ENCODE results near the gene ATAD3B.
"Not testable (repeated sequence)": the region's sequence is repeated elsewhere in the genome, so short reads cannot be mapped to it uniquely, and the experiment has no call there.

ATAD3B gene

DNA sequence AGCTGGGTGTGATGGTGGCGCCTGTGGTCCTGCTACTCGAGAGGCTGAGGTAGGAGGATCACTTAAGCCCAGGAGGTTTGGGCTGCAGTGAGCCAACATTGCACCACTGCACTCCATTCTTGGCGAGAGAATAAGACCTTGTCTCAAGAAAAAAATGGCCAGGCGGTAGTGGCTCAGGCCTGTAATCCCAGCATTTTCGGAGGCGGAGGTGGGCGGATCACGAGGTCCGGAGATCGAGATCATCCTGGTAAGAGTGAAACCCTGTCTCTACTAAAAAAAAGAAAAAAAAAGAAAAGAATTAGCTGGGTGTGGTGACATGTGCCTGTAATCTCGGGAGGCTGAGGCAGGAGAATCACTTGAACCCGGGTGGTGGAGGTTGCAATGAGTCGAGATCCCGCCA is 11.3 kb downstream of the ATAD3B start:
- DNase-seq = no peak

DNA sequence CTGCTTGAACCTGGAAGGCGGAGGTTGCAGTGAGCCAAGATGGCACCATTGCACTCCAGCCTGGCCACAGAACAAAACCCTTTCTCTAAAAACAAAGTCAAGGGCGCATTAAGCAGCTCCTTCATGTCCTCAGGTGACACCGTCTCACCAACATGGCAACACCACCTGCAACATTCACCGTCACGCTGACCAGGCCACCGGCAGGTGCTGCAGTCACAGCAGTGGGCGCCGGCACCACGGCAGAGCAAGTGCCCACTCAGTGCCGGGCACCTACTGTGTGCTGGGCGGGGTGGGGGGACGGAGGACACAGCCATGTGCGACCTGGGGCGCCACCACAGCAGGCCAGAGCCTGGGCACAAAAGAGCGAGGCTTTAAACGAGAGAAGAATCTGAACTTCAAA is 12.1 kb downstream of the ATAD3B start:
- no peak for DNase-seq

DNA sequence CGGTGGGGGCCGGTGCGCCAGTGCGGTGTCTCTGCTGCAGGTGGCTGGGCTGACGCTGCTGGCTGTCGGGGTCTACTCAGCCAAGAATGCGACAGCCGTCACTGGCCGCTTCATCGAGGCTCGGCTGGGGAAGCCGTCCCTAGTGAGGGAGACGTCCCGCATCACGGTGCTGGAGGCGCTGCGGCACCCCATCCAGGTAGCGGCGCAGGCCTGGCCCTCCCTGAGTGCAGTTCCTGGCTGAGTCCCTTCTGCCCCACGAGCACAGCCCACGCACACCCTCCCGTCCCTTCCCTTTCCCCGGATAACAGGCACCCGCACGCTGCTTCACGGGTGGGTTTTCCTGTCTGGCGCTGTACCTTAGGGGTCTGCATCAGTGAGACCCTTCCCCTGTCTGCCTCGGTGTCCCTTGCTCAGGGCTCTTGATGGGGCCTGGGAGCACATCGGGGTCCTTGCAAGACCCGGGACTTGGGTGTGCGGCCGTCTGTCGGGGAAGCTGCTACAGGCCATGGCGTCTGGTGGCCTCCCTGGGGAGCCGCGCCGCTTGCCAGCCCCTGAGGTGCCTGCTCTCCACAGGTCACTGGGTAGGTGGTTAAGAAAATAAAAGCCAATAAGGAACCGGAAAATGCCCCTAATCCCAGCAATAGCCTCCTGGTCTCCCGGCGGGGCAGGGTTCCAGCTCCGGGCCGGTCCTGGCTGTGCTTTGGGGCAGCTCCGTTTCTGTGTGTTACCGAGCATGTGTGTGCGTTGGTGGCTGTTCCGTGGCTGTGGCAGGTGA is 13.6 kb downstream of the ATAD3B start:
- DNase-seq = not testable (repeated sequence)

DNA sequence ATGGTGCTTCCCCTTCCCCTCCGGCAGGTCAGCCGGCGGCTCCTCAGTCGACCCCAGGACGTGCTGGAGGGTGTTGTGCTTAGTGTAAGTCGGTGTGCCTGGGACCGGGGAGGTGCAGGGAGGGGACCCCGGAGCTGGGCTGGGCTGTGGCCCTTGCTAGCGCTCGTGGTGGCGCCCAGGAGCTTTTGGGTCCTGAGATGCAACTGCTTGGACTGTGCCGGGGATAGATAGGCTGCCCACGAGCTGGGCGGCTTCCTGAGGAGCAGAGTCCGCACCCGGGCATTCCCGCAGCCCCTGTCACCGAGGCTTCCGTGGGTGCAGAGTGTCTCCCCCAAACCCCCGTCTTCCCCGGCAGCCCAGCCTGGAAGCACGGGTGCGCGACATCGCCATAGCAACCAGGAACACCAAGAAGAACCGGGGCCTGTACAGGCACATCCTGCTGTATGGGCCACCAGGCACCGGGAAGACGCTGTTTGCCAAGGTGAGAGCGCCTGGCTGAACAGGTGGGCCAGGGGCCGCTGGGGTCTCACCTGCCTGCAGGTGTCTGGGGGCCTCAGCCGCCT is 14.3 kb downstream of the ATAD3B start:
- not testable (repeated sequence) for DNase-seq

DNA sequence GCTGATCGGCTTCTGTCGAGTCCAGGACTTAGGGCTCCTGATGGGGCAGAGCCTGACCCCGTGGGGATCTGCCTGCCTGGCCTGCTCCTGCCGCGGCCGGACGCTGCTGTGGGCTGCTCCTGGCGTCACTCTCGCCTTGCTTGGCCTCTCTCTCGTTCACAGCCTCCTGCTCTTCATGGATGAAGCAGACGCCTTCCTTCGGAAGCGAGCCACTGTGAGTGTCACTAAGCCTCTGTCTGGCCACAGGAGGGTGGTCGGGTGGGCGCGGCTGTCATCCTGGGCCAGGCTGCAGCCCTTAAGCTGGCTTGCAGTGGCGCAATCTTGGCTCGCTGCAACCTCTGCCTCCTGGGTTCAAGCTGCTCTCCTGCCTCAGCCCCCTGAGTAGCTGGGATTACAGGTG is 16.1 kb downstream of the ATAD3B start:
- no peak for DNase-seq

DNA sequence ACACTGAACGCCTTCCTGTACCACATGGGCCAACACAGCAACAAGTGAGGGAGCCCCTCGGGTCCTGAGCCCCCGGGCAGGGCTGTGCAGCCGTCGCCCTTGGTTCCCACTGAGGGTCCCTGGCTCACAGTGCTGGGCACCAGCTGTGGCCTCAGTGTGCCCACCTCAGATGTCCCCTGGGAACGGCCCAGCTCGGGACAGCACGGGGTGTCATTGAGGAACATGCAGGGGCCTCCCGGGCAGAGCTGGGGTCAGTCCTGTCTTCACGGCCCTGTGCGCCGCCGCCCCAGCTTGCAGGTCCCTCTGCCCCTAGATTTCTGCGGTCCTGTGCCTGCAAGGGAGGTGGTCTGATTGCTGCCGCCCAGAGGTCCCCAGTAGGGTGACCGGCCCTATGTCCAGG is 17.7 kb downstream of the ATAD3B start:
- no peak for DNase-seq

DNA sequence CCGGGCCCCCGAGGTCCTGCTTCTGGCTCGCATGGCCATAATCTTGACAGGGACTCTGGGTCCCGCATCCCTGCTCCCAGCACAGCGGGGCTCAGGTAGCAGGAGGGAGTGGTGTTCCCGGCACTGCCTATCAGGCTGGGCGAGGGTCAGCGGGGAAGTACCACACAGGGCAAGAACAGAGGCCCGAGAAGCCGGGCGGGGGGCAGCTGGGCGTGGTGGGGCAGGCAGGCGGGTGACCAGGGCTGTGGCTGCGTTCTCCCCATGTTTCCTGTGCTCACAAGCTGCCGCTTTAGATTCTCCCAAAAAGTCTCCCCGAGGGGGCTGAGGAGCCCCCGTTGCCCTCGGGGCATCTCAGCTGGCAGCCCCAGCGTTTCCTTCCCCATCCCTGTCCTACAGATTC is 18.3 kb downstream of the ATAD3B start:
- DNase-seq = no peak

DNA sequence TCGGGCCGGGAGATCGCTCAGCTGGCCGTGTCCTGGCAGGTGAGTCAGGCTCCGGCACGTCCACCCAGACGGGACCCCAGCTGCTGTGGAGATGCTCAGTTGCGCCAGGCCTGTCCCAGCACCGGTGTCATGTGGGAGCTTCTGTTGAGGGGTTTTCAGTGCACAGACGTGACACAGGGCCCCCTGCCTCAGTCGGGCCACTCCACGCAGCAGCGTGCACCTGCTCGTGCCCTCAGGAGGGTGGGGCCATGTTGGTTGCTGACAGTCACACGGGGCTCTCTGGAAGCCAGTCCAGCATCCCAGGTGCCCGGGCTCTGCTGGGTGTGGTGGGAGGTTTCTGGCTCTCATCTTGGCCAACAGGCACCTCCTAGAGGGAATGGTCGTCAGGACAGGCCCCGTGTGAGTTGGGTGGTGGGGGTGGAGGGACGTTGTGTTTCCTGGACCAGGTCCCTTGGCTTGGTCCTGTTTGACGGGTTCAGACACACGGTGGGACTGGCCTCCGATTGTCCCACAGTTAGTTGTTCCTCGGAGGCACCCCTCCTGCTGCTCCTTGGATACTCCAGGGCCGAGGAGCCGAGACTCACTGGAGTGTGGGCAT is 19.2 kb downstream of the ATAD3B start:
- DNase-seq = no peak

DNA sequence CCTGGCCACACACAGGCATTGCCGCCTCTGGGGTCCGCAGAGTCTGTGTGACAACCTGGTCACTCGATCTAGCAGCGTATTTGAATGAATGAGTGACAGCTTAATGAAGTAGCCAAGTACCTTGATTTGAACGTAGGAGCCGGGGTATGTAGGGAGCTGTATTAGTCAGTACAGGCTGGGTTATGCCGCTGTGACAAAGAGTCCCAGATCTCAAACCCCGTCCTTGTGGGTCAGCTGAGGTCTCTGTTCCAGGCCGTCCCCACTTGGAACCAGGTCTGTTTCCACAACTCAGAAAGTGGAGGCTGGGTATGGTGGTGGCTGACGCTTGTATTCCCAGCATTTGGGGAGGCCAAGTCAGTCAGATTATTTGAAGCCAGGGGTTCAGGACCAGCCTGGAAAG is 20.0 kb downstream of the ATAD3B start:
- DNase-seq = no peak

DNA sequence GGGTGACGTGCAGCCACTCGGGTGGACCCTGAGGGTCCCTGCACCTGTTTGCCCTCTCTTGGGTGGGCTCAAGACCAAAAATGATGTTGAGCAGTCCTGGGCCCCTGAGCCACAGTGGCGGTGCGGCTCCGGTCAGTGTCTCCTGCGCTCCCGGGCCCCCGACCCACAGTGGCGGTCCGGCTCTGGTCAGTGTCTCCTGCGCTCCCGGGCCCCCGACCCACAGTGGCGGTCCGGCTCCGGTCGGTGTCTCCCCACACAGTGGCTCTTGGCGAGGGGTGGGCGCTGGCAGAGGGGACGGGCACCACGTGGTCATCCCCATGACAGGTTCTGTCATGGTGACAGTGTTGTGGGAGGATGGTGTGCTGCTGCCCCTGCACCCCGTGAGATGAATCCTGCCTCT is 22.7 kb downstream of the ATAD3B start:
- DNase-seq = not testable (repeated sequence)

DNA sequence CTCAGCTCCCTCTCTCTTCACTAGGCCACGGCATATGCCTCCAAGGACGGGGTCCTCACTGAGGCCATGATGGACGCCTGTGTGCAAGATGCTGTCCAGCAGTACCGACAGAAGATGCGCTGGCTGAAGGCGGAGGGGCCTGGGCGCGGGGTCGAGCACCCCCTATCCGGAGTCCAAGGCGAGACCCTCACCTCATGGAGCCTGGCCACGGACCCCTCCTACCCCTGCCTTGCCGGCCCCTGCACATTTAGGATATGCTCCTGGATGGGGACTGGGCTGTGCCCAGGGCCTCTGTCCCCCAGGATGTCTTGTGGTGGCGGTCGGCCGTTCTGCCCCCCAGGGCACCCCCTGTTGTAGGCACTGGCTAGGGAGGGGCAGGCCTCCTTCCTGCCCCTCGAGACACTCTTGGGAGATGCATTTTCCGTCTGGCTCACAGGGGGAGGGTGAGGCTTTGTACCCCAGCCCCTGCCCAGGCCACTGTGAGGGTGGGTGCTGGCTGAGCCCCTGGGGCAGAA is 24.0 kb downstream of the ATAD3B start:
- DNase-seq = not testable (repeated sequence)

DNA sequence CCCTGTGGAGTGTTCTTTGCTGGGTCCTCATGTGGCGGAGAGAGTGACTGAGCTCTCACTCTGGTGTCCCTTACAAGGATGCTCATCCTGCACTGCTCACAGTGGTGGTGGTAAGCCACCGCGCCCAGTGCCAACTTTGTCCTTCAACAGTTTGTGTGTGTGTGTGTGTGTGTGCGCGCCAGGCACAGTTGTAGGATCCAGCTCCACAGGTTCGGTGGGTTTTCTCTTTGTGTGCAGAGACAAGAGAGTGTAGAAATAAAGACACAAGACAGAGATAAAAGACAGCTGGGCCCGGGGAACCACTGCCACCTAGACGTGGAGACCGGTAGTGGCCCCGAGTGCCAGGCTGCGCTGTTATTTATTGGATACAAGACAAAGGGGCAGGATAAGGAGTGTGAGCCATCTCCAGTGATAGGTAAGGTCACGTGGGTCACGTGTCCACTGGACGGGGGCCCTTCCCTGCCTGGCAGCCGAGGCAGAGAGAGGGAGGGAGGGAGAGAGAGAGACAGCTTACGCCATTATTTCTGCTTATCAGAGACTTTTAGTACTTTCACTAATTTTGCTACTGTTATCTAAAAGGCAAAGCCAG is 33.3 kb downstream of the ATAD3B start:
- peak; percentile 56 for DNase-seq

DNA sequence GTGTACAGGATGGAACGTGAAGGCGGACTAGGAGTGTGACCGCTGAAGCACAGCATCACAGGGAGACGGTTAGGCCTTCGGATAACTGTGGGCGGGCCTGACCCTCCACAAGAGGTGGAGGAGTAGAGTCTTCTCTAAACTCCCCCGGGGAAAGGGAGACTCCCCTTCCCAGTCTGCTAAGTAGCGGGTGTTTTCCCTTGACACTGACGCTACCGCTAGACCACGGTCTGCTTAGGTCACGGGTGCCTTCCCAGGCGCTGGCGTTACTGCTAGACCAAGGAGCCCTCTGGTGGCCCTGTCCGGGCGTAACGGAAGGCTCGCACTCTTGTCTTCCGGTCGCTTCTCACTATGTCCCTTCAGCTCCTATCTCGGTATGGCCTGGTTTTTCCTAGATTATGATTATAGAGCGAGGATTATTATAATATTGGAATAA is 33.8 kb downstream of the ATAD3B start:
- not testable (repeated sequence) for DNase-seq

DNA sequence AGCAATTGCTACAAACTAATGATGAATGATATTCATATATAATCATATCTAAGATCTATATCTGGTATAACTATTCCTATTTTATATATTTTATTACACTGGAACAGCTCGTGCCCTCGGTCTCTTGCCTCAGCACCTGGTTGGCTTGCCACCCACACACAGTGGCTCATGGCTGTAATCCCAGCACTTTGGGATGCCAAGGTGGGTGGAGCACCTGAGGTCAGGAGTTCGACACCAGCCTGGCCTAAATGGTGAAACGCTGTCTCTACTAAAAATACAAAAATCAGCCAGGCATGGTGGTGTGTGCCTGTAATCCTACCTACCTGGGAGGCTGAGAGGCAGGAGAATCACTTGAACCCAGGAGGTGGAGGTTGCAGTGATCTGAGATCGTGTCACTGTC is 34.2 kb downstream of the ATAD3B start:
- DNase-seq = not testable (repeated sequence)

DNA sequence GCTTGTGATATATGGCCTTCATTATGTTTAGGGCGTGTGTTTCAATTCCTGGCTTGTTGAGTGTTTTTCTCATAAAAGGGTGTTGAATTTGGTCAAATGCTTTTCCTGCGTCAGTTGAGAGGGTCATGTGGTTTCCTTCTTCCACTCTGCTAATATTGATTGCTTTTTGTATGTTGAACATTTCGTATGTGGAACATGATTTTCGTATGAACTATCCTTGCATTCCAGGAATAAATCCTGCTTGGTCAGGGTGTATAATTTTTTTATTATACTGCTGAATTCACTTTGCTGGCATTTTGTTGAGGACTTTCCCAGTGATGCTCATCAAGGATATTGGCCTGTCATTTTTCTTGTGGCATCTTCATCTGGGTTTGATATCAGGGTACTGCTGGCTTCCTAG is 35.7 kb downstream of the ATAD3B start:
- no peak for DNase-seq

DNA sequence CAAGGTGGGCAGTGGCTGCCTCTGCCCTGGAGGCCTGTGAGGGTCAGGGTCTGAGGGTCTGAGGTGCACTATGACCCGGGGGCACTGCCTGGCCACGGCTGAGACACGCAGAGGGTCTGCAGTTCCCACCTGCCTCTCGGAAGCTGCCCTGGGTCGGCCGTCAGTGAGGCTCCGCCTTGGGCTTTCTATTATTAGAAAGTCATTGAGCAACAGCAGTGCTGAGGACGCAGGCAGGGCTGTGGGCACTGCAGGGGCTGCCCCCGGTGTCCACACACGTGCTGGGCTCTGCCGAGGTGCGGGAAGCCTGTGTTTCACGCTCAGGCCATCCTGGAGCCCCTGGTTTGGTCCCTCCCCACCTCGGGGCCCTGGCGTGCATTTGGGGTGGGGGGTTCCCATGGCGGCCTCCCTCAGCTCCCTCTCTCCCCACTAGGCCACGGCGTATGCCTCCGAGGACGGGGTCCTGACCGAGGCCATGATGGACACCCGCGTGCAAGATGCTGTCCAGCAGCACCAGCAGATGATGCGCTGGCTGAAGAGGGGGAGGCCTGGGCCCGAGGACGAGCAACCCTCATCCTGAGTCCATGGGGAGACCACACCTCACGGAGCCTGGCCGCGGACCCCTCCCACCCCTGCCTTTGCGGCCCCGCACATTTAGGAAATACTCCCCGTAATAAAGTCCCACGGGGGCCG is 37.4 kb downstream of the ATAD3B start:
- not testable (repeated sequence) for DNase-seq

DNA sequence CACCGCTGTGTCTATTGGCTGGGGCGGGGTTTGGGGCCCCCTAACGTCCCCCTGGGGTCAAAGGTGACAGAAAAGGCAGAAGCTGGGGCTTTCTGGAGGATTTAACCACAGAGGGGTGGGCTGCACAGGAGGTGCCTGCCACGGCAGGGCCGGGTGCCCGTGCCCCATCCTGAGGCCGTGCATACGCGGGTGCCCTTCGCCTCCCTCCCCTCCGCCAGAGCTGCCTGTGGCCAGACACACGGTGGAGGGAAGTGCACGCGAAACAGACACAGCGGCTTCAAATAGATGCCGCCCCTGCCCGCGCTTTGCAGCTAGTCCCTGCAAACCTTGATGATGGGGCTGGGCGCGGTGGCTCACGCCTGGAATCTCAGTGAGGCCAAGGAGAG is 37.9 kb downstream of the ATAD3B start:
- not testable (repeated sequence) for DNase-seq

DNA sequence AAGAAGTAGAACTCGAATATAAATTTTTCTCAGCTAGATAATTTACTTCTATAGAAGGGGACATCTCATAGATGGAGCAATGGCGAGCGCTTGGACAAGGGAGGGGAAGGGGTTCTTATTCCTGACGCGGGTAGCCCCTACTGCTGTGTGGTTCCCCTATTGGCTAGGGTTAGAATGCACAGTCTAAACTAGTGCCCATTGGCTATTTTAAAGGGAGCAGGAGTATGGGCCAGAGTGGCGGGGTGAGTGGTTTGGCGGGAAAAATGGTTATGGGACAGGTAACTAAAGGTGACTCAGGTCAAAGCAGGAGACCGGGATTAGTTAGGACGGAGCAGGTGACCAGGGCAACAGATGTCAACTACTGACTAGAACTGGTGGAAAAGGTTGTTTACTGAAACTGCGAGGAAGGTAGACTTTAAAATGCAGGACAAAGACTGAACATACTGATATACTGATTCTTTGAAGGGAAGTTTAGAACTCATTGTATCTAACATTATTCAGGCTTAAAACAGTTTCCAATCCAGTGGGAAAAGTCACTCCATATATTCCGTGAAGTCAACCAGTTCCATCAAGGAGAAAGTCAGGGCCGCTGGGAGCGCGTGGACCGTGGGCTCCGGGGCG is 39.5 kb downstream of the ATAD3B start:
- no peak for DNase-seq

DNA sequence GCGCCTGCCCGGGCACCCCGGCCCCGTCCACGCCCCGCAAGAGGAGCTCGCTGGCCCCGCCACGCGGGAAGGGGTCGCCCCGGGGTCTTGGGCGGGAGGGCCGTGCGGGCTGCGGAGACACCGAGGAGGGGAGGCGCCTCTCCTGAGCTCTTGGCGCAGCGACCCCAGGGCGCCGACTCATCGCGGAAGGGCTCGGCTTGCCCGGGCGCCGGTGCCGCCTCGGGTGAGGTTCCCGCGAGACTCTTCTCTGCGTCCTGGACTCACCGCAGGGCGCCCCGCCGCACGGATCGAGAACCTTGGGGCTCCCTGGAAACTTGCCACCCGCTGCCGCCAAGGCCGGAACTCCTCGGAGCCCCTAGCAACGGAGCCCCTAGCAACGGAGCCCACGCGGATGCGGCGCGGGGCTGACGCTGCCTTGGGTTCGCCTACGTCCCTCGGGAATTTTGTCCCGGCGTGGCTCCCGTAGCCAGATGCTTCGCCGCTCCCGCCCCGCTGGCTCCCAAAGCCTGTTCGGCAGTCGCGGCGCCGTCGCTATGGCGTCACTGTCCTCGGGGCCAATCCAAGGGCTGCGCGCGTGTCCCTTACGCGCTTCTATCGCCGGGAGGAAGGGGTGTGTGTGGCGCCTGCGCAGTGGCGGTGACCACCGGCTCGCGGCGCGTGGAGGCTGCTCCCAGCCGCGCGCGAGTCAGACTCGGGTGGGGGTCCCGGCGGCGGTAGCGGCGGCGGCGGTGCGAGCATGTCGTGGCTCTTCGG is 40.1 kb downstream of the ATAD3B start, which contains the start of gene ATAD3A:
Gene ATAD3A (plus strand): TSS at position 630 of the 753 bp plus-strand sequence. CDS start 107 bp downstream, at position 737.
- DNase-seq = peak; percentile 82

DNA sequence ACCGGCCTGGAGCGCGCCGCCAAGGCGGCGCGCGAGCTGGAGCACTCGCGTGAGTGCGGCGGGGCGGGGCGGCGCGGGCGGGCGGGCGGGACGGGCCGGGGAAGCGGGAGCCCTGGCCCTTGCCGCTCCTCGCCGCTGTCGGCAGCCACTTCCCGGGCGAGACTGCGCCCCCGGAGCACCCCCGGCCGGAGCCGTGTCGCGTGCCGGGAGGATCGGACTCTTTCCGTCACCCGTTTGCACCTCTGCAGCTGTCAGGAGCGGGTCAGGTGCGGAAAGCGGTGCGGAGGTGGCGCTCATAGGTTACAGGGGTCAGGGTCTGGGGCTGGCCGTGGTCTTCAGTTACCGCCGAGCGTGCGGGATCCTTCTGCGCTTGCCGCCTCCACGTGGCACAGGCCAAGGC is 40.9 kb downstream of the ATAD3B start:
- not testable (repeated sequence) for DNase-seq

DNA sequence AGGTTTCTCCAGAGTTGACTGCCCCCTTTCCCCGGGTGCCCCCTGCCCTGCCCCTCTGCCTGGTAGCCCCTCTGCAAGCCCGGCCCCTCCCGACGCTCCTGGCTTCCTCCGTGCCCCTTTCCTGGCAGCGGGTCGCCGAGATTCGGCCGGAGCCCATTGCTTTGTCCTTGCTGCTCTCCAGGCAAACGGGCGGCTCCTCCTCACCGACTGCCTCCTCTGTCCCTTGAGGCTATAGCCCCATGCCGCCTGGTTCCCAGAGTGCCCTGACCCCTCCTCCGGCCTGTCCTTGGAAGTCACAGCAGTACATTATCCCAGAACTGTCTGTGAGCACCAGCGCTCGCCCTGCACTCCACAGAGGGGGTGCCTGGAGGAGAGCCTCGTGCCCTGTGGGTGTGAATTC is 42.1 kb downstream of the ATAD3B start:
- DNase-seq = not testable (repeated sequence)

DNA sequence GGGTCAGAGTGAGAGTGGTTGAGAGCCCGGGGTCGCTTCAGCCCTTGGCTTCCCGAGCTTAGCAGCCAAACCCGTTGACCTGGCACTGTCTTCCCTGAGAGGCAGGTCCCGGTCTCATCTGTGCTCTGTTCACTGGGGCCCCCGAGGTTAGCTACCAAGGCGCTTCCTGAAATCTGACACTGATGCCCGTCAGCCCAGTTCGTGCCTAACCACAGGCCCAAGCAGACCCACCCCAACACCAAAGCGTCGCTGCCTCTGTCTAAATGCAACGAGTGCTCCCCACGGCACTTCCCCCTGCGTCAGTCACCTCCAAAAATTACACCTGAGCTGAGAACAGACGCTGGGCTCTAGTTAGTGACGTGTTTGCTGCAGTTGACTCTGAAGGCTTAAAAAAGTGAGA is 42.8 kb downstream of the ATAD3B start:
- DNase-seq = not testable (repeated sequence)

Measured in NCI-H1436 treated with DMSO at 0.1 percent for 48 hours (cell line).